ENCODE measurements around the gene INSL3. TPM values are rescaled to one million over a fixed set of nuclear protein-coding genes. Genes with fewer than 3 reads are reported as not detected.

INSL3 gene
- polyA plus RNA-seq, 1 of the 3 experiments (the other 2 are of a cell fraction), result 0.21 TPM

GRCh38 chr19:17869114-17869608, 47.8 kb upstream of the INSL3 start (continued):
- no peak for TF ChIP-seq NFIC (IDR thresholded peaks at IDR 0.05; ENCODE audit: borderline replicate concordance)
- TF ChIP-seq SIN3A (IDR thresholded peaks at IDR 0.05; ENCODE audit: borderline replicate concordance, low read depth, low read length), result no peak
- TF ChIP-seq, protein P1, sequence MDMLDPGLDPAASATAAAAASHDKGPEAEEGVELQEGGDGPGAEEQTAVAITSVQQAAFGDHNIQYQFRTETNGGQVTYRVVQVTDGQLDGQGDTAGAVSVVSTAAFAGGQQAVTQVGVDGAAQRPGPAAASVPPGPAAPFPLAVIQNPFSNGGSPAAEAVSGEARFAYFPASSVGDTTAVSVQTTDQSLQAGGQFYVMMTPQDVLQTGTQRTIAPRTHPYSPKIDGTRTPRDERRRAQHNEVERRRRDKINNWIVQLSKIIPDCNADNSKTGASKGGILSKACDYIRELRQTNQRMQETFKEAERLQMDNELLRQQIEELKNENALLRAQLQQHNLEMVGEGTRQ (IDR thresholded peaks at IDR 0.05; ENCODE audit: borderline replicate concordance, low read depth, low read length), result no peak

DNA sequence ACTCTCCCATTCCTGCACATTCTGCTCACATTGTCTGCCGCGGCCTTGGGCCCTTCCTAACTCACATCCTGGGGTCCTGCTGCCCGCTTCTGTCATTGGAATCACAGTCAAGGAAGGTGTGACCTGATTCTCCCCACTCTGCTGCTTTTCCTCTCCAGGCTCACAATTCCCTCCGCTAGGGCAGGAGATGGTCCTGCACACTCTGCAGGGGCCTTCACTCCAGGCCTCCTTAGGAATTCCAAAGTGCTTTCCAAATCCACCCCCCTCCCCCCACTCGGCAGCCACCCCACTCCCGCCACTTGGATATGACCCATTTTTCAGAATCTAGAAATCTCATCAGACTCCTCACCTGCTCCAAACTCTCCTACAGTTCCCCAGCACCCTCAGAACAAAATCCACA, 47.4 kb upstream of the INSL3 start:
- H3K9me2 ChIP-seq, result no peaks in the 10 kb centered on the region
- H3K4me2 ChIP-seq, result no peak overlapping the region
- ChIA-PET POLR2A (interaction anchor here (1.9 kb wide), 1 partner anchor 9 kb away, joined by 5 read pairs; the partner anchor contains the start of gene RPL18A), CTCF (interaction anchor here (4.0 to 13.8 kb wide), 2 partner anchors 64 to 66 kb away, joined by 51 to 139 read pairs; partner anchors contain the start of gene CCDC124)
- H4K20me1 ChIP-seq (ENCODE audit: insufficient read depth), result peaks cover 20% of the 10 kb centered on the region
- no peak overlapping the region for H3K4me3 ChIP-seq (ENCODE audit: low read depth in 2 of 2, low read length in 1 of 2)
- H3K9ac ChIP-seq, result no peak overlapping the region
- peaks cover 16% of the 10 kb centered on the region for H3K27me3 ChIP-seq (ENCODE audit: insufficient read depth)
- no peak overlapping the region for H3K27ac ChIP-seq (ENCODE audit: low read depth in 2 of 2, low read length in 1 of 2)
- H3K9me3 ChIP-seq, result no peaks in the 10 kb centered on the region
- H3K4me1 ChIP-seq (ENCODE audit: control insufficient read depth in 1 of 2, insufficient read depth in 2 of 2, low read depth in 1 of 2, low read length in 1 of 2), result peaks cover 0 to 2% of the 10 kb centered on the region in 2 experiments; a peak in 1 of 4 replicates
- H3K36me3 ChIP-seq (replicated peaks in 1 of 2; ENCODE audit: control insufficient read depth in 1 of 2, insufficient read depth in 2 of 2, low read length in 1 of 2), result peaks cover 10 to 18% of the 10 kb centered on the region in 2 experiments
- H3K79me2 ChIP-seq (ENCODE audit: insufficient read depth), result no peaks in the 10 kb centered on the region
- no peak overlapping the region for H2AFZ ChIP-seq (ENCODE audit: low read depth)
- peaks cover 25% of the 10 kb centered on the region for H3F3A ChIP-seq (replicated peaks; ENCODE audit: insufficient read depth)
- 76% methylated on average over 6 of the region's 6 CpGs for WGBS (ENCODE audit: low lambda C conversion rate)
- TF ChIP-seq ZBTB33 (IDR thresholded peaks at IDR 0.05; ENCODE audit: borderline replicate concordance, low read depth) (no peak), EP300 (IDR thresholded peaks at IDR 0.05; ENCODE audit: borderline replicate concordance in 1 of 2, low read depth in 1 of 2, low read length in 1 of 2) (no peak), TAF1 (IDR thresholded peaks at IDR 0.05; ENCODE audit: borderline replicate concordance, low read depth, low read length) (no peak)
- TF ChIP-seq, protein P2, sequence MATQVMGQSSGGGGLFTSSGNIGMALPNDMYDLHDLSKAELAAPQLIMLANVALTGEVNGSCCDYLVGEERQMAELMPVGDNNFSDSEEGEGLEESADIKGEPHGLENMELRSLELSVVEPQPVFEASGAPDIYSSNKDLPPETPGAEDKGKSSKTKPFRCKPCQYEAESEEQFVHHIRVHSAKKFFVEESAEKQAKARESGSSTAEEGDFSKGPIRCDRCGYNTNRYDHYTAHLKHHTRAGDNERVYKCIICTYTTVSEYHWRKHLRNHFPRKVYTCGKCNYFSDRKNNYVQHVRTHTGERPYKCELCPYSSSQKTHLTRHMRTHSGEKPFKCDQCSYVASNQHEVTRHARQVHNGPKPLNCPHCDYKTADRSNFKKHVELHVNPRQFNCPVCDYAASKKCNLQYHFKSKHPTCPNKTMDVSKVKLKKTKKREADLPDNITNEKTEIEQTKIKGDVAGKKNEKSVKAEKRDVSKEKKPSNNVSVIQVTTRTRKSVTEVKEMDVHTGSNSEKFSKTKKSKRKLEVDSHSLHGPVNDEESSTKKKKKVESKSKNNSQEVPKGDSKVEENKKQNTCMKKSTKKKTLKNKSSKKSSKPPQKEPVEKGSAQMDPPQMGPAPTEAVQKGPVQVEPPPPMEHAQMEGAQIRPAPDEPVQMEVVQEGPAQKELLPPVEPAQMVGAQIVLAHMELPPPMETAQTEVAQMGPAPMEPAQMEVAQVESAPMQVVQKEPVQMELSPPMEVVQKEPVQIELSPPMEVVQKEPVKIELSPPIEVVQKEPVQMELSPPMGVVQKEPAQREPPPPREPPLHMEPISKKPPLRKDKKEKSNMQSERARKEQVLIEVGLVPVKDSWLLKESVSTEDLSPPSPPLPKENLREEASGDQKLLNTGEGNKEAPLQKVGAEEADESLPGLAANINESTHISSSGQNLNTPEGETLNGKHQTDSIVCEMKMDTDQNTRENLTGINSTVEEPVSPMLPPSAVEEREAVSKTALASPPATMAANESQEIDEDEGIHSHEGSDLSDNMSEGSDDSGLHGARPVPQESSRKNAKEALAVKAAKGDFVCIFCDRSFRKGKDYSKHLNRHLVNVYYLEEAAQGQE (IDR thresholded peaks at IDR 0.05; ENCODE audit: low read depth, low read length), result no peak
- TF ChIP-seq, protein P3, sequence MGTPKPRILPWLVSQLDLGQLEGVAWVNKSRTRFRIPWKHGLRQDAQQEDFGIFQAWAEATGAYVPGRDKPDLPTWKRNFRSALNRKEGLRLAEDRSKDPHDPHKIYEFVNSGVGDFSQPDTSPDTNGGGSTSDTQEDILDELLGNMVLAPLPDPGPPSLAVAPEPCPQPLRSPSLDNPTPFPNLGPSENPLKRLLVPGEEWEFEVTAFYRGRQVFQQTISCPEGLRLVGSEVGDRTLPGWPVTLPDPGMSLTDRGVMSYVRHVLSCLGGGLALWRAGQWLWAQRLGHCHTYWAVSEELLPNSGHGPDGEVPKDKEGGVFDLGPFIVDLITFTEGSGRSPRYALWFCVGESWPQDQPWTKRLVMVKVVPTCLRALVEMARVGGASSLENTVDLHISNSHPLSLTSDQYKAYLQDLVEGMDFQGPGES (IDR thresholded peaks at IDR 0.05; ENCODE audit: low read depth, low read length), result no peak
- DNase-seq, result peak; percentile 27

Measured in SK-N-SH (cell line).